Activated gamma-delta T cell (primary cell): ENCODE results near the gene SLC16A5.
"Not testable (repeated sequence)": the region's sequence is repeated elsewhere in the genome, so short reads cannot be mapped to it uniquely, and the experiment has no call there.

Experiments
- DNase-seq: peaks from one replicate; lab custom pipeline; 2025; lab: John Stamatoyannopoulos, UW

Gene SLC16A5

DNA sequence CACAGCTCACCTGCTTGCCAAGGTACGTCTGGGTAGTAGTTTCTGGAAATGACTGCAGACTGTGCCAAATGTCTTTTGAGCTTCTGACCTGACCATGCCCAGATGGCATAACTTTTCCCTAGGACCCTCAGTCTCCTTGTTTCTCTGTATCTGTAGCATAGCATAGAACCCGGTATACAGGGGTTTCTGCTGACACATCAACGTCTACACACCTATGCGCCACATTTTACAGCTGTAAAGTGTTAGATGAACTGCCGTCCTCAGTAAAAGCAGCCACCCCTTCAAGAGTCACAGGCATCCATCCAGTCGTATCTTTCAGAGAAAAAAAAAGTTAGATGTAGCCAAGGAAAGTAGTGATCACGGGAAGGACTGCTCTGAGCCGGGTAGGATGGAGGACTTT, 23.3 kb upstream of the SLC16A5 start:
- DNase-seq: no peak

DNA sequence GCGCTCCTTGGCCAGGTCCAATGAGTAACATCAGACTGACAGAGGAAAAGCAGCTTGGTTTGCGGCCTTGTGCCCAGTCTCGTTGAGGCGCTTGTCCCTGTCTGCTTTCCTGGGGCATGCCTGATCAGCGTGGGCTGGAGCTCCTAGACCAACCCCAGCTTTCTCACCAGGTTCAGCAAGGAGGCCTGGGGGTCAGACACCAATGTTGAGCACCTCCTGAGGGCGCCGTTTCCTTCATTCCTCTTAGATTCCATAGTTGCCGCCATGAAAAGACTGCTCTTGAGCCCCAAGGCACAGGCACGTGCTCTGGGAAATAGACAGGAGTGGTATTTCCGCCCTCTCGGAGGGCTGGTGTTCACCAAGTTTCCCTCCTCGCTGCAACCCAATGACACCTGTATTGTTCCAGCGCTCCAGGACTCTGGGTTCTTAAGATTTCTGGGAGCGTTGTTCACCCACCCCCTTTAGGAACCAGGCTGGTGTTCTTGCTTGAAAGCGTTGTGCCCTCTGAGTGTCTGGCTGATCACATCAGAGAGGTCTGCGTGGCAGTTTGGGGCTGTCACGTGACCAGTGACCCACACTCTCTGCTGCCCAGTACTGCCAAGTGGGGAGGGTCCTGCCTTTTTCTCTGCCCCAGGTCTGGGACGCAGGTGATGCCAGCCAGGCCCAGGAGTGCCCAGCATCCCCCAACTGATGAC, 22.7 kb upstream of the SLC16A5 start:
- DNase-seq: no peak

DNA sequence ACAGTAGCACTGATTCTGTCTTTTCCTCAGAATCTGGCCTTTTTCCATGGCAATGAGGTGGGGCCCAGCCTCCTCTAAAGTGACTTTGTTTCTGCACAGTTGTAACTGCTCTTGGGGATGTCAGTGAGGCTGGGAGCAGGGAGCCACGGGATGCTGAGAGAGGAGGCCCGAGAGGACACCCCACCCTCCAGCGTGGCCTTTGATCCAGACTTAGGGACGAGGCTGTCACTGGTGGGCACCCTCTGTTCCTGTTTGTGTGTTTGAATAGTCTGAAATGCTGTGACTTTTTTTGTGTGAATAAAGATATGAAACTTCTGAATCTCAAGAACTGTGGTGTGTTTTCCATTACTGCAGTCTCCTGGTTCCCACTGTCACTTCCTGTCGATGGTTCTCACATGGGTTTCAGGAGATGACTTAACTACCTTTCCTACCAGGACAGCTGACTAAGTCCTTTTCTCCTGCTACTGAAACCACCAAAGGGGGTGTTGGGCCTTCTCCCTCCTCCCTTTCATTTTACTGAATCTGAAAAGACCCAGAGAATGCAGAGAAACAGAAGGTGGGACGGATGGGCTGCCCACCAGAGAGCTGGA, 22.1 kb upstream of the SLC16A5 start:
- DNase-seq: no peak

DNA sequence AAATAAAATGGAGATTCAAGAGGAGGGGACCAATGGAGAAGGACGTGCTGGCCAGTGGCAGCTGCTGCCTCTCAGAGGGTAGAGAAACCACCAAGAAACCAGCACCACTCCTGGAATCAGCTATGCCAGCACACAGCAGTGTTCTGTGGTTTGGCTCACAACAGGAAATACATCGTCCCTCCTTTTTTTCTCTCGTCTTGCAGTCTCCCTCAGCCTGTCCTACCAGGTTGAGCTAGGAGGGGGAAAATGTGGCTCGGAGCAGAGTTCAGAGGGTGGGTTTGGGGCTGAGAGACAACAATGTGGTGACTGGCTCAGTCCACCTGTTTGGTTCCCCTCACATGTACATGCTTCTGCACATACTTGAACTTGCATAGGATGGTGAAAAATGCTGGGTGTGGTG, 19.9 kb upstream of the SLC16A5 start:
- DNase-seq: no peak

DNA sequence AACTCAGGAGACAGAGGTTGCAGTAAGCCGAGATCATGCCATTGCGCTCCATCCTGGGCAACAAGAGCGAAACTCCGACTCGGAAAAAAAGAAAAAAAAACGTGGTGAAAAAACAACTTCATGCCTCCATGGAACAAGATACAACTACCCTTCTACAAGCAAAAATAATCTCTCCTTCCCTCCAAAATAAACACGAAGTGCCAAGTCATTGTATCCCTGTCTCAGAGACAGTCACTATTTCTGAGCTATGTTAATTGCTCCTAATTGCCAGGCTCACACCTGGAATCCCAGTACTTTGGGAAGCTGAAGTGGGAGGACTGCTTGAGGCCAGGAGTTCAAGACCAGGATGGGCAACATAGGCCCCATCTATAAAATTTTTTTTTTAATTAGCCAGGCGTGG, 19.0 kb upstream of the SLC16A5 start:
- no peak for DNase-seq

DNA sequence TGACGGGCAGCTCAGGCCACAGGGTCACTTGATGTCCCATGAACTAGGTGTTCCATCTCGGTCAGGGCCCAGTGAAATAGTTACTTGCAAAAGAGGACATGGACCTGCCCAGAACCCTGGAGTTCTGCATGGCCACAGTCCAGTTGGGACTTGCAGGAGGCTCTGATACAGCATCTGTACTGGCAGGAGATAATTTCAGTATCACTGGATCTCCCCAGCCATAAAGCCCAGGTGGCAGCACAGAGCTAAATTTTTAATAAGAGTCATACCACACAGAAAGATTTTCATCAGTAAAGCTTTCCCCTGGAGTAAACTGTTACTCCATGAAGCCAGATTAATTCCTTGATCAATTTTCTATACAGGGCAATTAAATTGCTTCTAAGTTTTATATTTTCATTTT, 18.0 kb upstream of the SLC16A5 start:
- DNase-seq: no peak

DNA sequence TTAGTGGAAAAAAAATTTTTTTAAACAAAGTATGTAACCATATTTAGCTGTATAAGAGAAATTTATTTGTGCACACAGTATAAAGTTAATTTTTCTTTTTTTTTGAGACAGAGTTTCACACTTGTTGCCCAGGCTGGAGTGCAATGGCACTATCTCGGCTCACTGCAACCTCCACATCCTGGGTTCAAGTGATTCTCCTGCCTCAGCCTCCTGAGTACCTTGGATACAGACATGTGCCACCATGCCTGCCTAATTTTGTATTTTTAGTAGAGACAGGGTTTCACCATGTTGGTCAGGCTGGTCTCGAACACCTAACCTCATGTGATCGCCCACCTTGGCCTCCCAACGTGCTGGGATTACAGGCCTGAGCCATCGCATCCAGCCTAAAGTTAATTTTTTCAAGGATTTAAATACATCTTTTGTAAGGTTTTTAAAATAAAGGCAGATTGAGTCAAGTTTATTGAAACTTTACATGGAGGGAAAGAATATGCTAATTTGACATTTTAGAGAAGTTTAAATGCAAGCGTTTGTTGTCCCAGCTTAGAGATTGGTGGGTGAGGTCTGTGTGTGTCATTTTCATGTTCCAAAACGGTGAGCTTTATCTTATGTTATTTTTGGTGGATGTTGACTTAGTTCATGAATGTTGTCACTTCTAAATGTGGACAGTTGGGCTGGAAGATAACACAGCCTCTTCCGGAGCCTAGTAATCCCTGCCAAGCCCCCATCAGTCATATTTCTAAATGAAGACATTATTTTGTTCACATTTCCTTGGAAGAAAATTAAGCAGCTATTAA, 16.1 kb upstream of the SLC16A5 start:
- DNase-seq: not testable (repeated sequence)

DNA sequence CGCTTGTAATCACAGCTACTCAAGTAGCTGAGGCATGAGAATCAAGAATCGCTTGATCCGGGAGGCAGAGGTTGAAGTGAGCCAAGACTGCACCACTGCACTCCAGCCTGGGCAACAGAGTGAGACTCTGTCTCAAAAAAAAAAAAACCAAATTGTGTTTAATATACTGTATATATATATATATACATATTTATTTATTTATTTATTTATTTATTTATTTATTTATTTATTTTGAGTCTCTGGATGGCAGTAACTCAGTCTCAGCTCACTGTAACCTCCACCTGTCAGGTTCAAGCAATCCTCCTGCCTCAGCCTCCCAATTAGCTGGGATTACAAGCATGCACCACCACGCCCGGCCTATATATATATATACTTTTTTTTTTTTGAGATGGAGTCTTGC, 14.8 kb upstream of the SLC16A5 start:
- DNase-seq: not testable (repeated sequence)

DNA sequence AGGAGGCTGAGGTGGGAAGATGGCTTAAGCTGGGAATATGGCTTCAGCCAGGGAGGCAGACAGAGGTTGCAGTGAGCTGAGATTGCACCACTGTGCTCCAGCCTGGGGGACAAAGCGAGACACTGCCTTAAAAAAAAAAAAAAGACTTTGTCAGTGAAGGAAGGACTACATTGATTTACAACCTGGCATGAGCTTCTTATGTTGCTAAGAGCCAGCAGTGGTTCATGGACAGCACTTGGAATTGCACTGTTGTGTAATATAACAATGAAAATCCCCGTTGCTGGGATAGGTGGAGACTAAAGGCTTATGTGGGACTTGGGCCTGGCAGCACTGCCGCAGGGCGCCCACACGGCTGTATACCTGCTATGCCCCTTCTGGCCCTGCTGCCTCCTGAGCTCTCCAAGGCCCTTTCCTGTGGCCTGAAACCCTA, 14.1 kb upstream of the SLC16A5 start:
- no peak for DNase-seq

DNA sequence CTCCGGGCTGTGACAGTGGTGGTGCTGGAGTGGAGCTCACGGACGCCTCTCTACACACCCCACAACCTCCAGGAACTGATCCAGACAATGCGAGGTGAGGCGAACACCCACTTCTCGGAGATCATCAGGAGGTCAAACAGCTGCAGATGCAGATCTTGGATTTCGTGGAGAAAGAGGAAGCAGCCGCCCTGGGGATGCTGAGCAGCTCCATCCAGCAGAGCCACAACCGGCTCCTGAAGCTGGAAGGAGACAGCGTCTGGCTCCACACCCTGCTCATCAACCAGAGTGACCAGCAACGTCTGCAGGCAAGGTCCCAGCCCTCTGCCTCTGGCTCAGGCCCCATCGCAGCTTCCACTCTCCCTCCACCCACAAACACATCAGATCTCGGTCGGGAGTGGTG, 13.2 kb upstream of the SLC16A5 start:
- DNase-seq: no peak

DNA sequence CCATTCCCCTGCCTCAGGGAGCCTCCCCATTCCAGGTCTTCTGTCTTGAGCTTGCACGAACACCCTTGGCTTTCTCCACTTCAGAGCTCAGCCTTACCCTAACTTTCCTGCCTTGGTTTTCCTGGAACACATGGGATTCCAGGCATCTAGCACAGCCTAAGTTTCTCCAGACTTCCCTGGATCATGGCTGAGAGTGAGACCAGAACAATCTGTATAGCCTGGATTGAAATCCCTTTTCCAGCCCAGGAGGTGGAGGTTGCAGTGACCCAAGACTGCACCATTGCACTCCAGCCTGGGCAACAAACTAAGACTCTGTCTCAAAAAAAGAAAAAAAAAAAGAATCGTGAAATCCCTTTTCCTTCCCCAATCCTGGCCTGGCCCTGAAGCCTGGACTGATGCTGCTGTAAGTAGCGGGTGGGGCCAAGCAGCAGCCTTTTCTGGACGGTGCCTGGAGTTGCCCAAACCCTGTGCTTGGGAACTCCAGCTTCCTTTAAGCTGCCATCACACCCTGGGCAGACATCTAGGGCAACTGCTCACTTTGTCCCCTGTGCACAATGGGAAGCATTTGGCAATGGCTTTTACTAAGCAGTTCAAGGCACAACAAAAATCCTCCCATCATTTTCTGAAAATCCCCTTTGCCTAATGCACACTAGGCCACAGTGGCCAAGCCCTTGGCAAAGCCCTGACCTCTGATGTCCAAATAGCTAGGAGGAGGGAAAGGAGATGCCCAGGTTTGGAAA, 12.0 kb upstream of the SLC16A5 start:
- no peak for DNase-seq

DNA sequence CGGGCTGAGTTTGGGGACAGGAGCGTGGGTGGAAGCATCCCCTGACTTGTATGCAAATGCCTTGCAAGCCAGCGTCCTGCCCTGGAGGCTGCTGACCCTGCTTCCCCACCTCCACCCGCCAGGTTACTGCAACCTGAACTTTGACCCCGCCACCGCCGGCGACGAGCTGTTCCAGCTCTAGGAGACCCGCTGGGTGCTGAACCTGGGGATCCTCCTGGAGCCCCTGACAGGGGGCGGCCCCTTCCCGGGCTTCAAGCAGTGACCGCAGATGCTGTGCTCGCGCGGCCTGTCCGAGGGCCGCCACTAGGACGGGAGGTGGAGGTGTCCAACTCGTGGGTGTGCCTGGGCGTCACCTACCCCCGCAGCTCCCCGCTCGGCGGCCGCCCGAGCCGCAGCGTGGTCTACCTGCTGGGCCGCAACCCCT, 10.7 kb upstream of the SLC16A5 start:
- no peak for DNase-seq

DNA sequence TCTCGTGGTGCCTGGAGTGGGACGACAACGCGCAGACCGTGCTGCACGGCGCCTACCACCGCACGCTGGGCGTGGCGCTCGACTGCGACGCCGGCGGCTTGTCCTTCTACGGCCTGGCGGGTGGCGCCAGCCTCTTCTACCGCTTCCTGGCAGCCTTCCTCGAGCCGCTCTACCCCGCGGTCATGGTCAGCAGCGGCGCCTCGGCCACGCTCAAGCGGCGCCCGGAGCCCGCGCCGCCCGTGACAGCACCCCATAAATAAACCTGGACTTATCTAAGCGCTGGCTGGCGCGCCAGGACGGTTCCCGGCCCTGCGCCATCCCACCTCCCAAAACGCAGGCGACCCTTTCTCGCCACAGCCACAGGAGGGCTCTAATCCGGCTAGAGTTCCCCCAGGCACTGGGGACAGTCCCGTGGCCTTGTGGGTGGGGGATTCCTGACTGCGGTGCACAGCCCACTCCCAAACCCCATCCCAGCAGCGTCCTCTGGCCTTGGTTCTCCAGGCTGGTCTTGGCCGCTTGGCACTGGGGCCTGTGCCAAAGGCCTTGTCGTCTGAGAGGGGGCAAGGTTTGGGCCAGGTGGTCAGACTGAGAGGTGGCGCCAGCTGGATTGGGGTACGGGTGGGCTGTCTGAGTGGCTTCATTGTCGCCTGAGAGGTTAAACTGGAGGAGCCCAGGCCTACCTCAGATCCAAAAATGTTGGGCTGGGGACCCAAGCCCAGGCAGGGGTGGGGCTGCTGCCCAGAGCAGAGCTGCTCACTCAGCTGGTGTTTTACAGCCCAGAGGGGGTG, 10.1 kb upstream of the SLC16A5 start:
- DNase-seq: no peak

DNA sequence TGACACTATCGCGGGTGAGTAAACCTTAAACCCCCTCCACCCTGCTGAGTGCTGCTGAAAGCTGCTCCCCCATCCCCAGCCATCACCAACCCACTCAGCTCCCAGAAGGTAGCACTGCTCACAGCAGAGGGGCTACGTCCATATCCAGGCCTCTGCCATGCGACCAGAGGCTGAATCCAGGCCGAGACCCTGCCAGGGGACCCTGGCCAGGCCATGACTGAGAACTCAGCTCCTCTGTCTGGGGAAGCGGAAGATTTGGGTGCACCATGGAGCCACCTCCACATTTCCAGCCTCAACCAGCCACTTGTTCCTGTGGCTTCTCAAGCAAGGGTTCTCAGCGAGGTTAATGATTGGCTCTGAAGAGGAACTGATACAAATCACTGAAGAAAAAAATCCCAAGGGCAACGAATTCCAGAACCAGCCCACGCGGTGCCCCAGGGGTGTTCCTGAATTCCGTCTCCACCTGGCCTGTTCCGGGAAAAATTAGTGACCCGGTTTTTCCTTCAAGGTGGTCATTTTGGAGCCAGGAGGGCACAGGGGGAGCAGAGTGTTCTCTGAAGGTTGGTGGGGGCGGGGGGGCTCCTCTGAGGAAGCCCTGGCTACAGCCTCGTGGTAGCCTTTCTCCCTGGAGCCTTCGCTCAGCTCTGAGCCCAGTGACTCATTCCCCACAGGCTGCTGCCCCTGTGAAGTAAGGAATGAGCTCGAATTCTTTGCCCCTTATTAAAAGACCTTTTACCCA, 9.3 kb upstream of the SLC16A5 start:
- DNase-seq: no peak

DNA sequence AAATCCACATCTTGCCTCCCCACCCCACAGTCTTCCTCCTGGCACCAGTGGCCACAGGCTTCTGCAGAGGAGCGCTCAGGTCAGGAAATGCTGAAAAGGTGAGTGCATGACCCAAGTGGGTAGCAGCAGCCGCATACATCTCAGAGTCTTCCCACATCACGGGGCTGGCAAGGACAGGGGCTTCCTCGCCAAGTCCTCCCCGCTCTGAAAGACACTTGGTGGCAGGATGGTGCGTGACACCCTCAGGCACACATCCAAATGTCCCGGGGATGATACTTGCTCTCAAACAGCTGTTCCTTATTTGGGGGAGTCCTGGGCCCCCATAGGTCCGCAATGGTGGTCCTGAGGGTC, 8.8 kb upstream of the SLC16A5 start:
- no peak for DNase-seq

DNA sequence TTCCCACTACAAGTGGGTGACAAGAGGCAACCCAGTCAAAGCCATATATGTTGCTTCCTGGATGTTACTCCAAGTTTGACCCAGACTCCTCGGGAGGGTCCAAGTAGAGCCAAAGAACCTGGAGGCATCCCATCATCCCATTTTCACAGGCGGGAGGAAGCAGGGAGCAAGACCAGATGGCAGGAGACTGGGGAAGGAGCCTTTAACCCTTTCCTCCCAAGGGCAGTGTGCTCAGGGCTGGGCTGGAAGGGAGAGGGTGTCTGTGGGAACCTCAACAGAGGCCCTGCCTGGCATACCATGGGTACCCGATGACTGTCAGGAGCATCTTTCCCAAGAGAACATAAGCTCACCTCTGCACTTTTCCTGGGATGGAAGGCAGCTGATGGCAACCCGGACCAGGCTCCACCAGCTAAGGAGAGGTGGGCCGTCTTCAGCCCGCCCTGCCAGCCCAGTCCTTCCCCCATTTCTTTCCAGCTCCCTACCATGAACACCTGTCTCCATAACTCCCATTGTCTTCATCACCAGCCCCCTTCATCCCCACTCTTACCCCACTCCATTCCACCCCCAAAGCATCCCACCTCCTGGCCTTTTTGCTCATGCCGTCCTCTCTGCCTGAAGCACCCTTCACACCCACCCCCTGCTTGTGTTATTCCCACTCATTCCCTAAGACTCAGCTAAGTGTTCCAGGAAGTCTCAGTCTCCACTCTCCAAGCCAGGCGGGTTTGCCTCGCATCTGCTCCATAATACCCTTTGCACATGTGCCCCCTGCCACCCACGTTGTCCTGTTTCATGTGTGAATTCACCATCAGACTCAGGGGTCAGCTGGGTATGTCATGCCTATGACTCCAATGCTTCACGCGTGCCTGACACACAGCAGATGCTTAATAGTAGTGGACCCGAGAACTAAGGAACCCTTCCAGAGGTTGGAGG, 5.9 kb upstream of the SLC16A5 start:
- DNase-seq: no peak

DNA sequence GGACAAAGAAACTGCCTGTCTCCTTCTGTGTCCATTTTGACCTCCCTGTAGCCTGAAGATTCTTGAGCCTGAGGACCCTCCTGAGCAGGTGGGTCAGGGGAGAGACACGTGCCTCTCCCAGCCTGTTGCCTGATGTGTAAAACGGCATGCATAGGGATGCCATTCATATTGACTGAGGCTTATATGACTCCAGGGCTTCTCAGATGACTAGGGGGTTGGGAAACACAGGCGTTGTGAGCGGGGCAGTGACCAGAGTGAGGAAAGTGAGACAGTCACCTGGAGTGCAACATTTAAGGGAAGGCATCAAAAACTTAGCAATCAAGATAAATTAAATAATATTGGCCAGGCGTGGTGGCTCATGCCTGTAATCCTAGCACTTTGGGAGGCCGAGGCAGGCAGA, 5.1 kb upstream of the SLC16A5 start:
- no peak for DNase-seq

DNA sequence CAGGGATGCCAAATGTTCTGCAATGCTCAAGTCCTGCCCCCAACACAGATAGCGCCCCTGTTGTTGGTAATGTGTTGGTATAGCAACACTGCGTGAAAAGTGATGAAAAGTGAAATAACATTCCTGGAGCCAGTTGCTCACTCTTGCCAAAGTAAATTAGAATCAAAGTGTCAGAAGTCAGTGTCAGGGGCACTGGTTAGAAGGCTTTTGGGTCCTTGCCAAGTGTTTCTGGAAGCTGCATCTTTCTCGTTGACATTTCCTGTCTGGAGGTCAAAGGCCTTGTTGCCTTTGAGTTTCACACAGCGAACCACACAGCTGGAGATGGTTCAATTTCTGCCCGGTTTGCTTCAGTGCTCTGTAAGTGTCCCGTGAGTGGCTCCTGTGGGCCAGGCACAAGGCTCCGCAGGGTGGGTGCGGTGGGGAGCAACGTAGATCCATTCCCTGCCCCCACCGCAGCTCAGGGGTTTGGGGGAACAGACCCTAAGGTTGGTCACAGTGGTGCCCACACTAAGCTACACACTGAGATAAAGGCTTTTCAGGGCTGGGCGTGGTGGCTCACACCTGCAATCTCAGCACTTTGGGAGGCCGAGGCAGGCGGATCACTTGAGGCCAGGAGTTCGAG, 3.6 kb upstream of the SLC16A5 start:
- DNase-seq: no peak

DNA sequence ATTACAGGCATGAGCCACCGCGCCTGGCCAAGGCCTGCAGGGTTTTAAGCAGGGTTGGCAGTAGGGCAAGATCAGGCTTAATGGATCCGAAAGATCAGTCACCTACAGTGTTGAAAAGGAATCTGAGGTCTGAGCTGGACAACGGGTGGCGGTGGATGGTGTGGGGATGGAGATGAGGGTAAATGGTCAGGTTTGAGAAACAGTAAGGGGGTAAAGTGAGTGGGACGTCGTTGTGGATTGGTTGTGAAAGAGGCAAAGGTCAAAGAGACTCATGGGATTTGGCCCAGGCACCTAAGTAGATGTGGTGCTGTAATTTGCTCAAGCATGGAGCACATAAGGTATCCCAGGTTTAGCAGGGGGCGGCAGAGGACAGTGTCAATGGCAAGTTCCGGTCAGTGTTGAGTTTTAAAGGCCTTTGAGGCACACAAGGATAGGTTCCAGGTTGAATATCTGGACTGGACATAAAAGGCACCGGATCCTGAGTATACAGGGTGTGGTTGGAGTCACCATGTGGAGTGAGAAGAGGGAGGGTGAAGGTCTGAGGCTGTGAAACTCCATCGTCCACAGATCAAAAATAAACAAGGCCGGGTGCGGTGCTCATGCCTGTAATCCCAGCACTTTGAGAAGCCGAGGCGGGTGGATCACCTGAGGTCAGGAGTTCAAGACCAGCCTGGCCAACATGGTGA, 1.1 kb upstream of the SLC16A5 start:
- DNase-seq: no peak
